ENCODE measurements around the gene SLC23A2.
"Not testable (repeated sequence)": the region's sequence is repeated elsewhere in the genome, so short reads cannot be mapped to it uniquely, and the experiment has no call there.

Gene SLC23A2

GRCh38 chr20:4936392-4936850, 64.9 kb downstream of the SLC23A2 start:
- DNase-seq (ENCODE audit: low spot score), result no peak

- DNase-seq (ENCODE audit: low spot score), result no peak
Measured at GRCh38 chr20:4932061-4932460, 69.2 kb downstream of the SLC23A2 start.

GRCh38 chr20:4929686-4930397, 71.5 kb downstream of the SLC23A2 start:
- no peak for DNase-seq (ENCODE audit: low spot score)

GRCh38 chr20:4926531-4927156, 74.7 kb downstream of the SLC23A2 start:
- no peak for DNase-seq (ENCODE audit: low spot score)

GRCh38 chr20:4925842-4926530, 75.3 kb downstream of the SLC23A2 start:
- no peak for DNase-seq (ENCODE audit: low spot score)

GRCh38 chr20:4924446-4924845, 76.9 kb downstream of the SLC23A2 start:
- no peak for DNase-seq (ENCODE audit: low spot score)

GRCh38 chr20:4924032-4924431, 77.3 kb downstream of the SLC23A2 start:
- no peak for DNase-seq (ENCODE audit: low spot score)

GRCh38 chr20:4922186-4922585, 79.1 kb downstream of the SLC23A2 start:
- DNase-seq (ENCODE audit: low spot score), result no peak

- not testable (repeated sequence) for DNase-seq (ENCODE audit: low spot score)
Measured at GRCh38 chr20:4921271-4921670, 80.0 kb downstream of the SLC23A2 start.

- DNase-seq (ENCODE audit: low spot score), result no peak
Measured at GRCh38 chr20:4920655-4921054, 80.7 kb downstream of the SLC23A2 start.

GRCh38 chr20:4920131-4920530, 81.2 kb downstream of the SLC23A2 start:
- DNase-seq (ENCODE audit: low spot score), result no peak

GRCh38 chr20:4919047-4919704, 82.1 kb downstream of the SLC23A2 start:
- no peak for DNase-seq (ENCODE audit: low spot score)

GRCh38 chr20:4918473-4918872, 82.8 kb downstream of the SLC23A2 start:
- DNase-seq (ENCODE audit: low spot score), result no peak

GRCh38 chr20:4916971-4917881, 84.1 kb downstream of the SLC23A2 start:
- DNase-seq (ENCODE audit: low spot score), result no peak

GRCh38 chr20:4913147-4913546, 88.2 kb downstream of the SLC23A2 start:
- no peak for DNase-seq (ENCODE audit: low spot score)

- no peak for DNase-seq (ENCODE audit: low spot score)
Measured at GRCh38 chr20:4912380-4913142, 88.7 kb downstream of the SLC23A2 start.

- DNase-seq (ENCODE audit: low spot score), result no peak
Measured at GRCh38 chr20:4910951-4911350, 90.4 kb downstream of the SLC23A2 start.

- DNase-seq (ENCODE audit: low spot score), result no peak
Measured at GRCh38 chr20:4905613-4906012, 95.7 kb downstream of the SLC23A2 start.

- no peak for DNase-seq (ENCODE audit: low spot score)
Measured at GRCh38 chr20:4905195-4905594, 96.1 kb downstream of the SLC23A2 start.

GRCh38 chr20:4904127-4904860, 97.0 kb downstream of the SLC23A2 start:
- no peak for DNase-seq (ENCODE audit: low spot score)

Data from hematopoietic multipotent progenitor cell treated with erythropoietin and hydrocortisone succinate and interleukin-3 and kit ligand, for 17 days (in vitro differentiated cells).